Measurements from ENCODE around the gene CDKL5.

The CDKL5 gene

DNA sequence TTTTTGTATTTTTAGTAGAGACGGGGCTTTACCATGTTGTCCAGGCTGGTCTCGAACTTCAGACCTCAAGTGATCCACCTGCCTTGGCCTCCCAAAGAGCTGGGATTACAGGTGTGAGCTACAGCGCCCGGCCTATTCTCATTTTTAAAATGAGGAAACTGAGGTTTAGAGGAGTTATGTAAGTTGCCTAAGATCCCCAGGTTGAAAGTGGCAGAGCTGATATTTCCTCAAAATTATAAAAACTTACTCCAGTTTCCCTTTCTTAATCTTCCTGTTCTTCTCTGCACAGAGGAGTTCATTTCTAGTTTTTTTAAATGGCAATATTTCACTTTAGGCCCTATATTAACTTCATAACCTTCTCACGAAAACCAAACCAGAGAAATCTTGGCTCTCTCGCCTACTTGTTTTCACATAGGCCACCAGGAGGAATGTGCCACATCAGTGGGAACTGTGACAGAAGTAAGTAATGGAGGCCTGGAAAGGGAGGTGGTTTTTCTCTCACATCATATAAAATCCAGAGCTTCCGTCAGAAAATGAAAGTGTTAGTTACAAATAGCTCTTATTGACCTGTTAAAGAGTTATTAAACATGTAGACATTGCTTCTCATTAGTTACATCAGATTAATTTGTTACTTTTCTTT lies 262.6 kb downstream of the CDKL5 start:
- TF ChIP-seq NFIC (IDR thresholded peaks at IDR 0.05) (no peak), EGR1 (IDR thresholded peaks at IDR 0.05) (no peak), YY1 (IDR thresholded peaks at IDR 0.05; ENCODE audit: low read depth) (no peak), TCF12 (IDR thresholded peaks at IDR 0.05; ENCODE audit: low read depth) (no peak), USF1 (IDR thresholded peaks at IDR 0.05) (no peak), CEBPB (IDR thresholded peaks at IDR 0.05) (no peak), TEAD4 (IDR thresholded peaks at IDR 0.05) (no peak), ZBTB7A (IDR thresholded peaks at IDR 0.05; ENCODE audit: low read depth) (no peak)
- TF ChIP-seq, protein P1, sequence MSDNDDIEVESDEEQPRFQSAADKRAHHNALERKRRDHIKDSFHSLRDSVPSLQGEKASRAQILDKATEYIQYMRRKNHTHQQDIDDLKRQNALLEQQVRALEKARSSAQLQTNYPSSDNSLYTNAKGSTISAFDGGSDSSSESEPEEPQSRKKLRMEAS (IDR thresholded peaks at IDR 0.05) = no peak

- no peak for TF ChIP-seq ZBTB7A (IDR thresholded peaks at IDR 0.05; ENCODE audit: low read depth)
- no peak for TF ChIP-seq TCF12 (IDR thresholded peaks at IDR 0.05; ENCODE audit: low read depth)
- TF ChIP-seq, protein P1 (IDR thresholded peaks at IDR 0.05) = no peak
- no peak for TF ChIP-seq TEAD4 (IDR thresholded peaks at IDR 0.05)
Measured at GRCh38 chrX:18691431-18691830, 266.0 kb downstream of the CDKL5 start.

- TF ChIP-seq, protein P1 (IDR thresholded peaks at IDR 0.05) = no peak
- TF ChIP-seq TCF12 (IDR thresholded peaks at IDR 0.05; ENCODE audit: low read depth) = no peak
- no peak for TF ChIP-seq TEAD4 (IDR thresholded peaks at IDR 0.05)
- TF ChIP-seq ZBTB7A (IDR thresholded peaks at IDR 0.05; ENCODE audit: low read depth) = no peak
- no peak for TF ChIP-seq NFIC (IDR thresholded peaks at IDR 0.05)
- no peak for TF ChIP-seq EP300 (IDR thresholded peaks at IDR 0.05; ENCODE audit: borderline replicate concordance)
- TF ChIP-seq EGR1 (IDR thresholded peaks at IDR 0.05) = no peak
- TF ChIP-seq FOXM1 (IDR thresholded peaks at IDR 0.05; ENCODE audit: borderline replicate concordance, low read depth) = no peak
- no peak for TF ChIP-seq USF1 (IDR thresholded peaks at IDR 0.05)
- no peak for TF ChIP-seq CEBPB (IDR thresholded peaks at IDR 0.05)
- no peak for TF ChIP-seq REST (IDR thresholded peaks at IDR 0.05; ENCODE audit: low read depth)
- no peak for TF ChIP-seq RAD21 (IDR thresholded peaks at IDR 0.05; ENCODE audit: low read depth)
- no peak for TF ChIP-seq TAF1 (IDR thresholded peaks at IDR 0.05; ENCODE audit: low read depth)
- TF ChIP-seq CREB1 (IDR thresholded peaks at IDR 0.05; ENCODE audit: low read depth) = no peak
- TF ChIP-seq YY1 (IDR thresholded peaks at IDR 0.05; ENCODE audit: low read depth) = no peak
Measured at GRCh38 chrX:18692541-18692940, 267.1 kb downstream of the CDKL5 start.

- TF ChIP-seq EP300 (IDR thresholded peaks at IDR 0.05; ENCODE audit: borderline replicate concordance) (no peak), CEBPB (IDR thresholded peaks at IDR 0.05) (no peak), EGR1 (IDR thresholded peaks at IDR 0.05) (no peak), TAF1 (IDR thresholded peaks at IDR 0.05; ENCODE audit: low read depth) (no peak), CREB1 (IDR thresholded peaks at IDR 0.05; ENCODE audit: low read depth) (no peak), RAD21 (IDR thresholded peaks at IDR 0.05; ENCODE audit: low read depth) (no peak), ZBTB7A (IDR thresholded peaks at IDR 0.05; ENCODE audit: low read depth) (no peak), REST (IDR thresholded peaks at IDR 0.05; ENCODE audit: low read depth) (no peak), TEAD4 (IDR thresholded peaks at IDR 0.05) (no peak), TCF12 (IDR thresholded peaks at IDR 0.05; ENCODE audit: low read depth) (no peak), USF1 (IDR thresholded peaks at IDR 0.05) (no peak), NFIC (IDR thresholded peaks at IDR 0.05) (no peak), FOXM1 (IDR thresholded peaks at IDR 0.05; ENCODE audit: borderline replicate concordance, low read depth) (no peak), YY1 (IDR thresholded peaks at IDR 0.05; ENCODE audit: low read depth) (no peak)
- TF ChIP-seq, protein P1 (IDR thresholded peaks at IDR 0.05) = no peak
Measured at GRCh38 chrX:18696653-18697052, 271.2 kb downstream of the CDKL5 start.
